HG03571 (cell line): Measurements from ENCODE around the gene GGT7.
"Not testable (repeated sequence)": the region's sequence is repeated elsewhere in the genome, so short reads cannot be mapped to it uniquely, and the experiment has no call there.

ENCODE experiments used
- ATAC-seq: cut with Tn5 transposase; IDR thresholded peaks from one replicate; pipeline ENCODE4 v1.9.1; 2021; ENCODE audit not compliant: unreplicated experiment

Gene GGT7

GRCh38 chr20:34883087-34883688, 10.5 kb upstream of the GGT7 start:
- no peak for ATAC-seq

GRCh38 chr20:34881689-34882088, 9.0 kb upstream of the GGT7 start:
- ATAC-seq = no peak

- not testable (repeated sequence) for ATAC-seq
Observed at GRCh38 chr20:34880971-34881370, 8.3 kb upstream of the GGT7 start.

GRCh38 chr20:34880215-34880850, 7.7 kb upstream of the GGT7 start:
- ATAC-seq = no peak

GRCh38 chr20:34876406-34877282, 4.0 kb upstream of the GGT7 start, which contains the start of gene ACSS2:
TSS of gene ACSS2 (plus strand) at chr20:34876612. CDS start at chr20:34876646, 34 bp downstream.
- peak; percentile 60 for ATAC-seq

- peak; percentile 59 for ATAC-seq
Observed at GRCh38 chr20:34875642-34876405, 3.2 kb upstream of the GGT7 start.

- no peak for ATAC-seq
Observed at GRCh38 chr20:34874094-34874654, 1.5 kb upstream of the GGT7 start.

GRCh38 chr20:34873583-34874093, 982 bp upstream of the GGT7 start:
- no peak for ATAC-seq

GRCh38 chr20:34871966-34872621, 562 bp downstream of the GGT7 start:
- ATAC-seq = no peak

- ATAC-seq = no peak
Observed at GRCh38 chr20:34871320-34871926, 1.2 kb downstream of the GGT7 start.

GRCh38 chr20:34864216-34864615, 8.4 kb downstream of the GGT7 start:
- ATAC-seq = no peak

GRCh38 chr20:34863421-34863965, 9.2 kb downstream of the GGT7 start:
- ATAC-seq = no peak

- ATAC-seq = no peak
Observed at GRCh38 chr20:34862724-34863123, 9.9 kb downstream of the GGT7 start.

GRCh38 chr20:34861386-34862084, 11.1 kb downstream of the GGT7 start:
- no peak for ATAC-seq

- ATAC-seq = no peak
Observed at GRCh38 chr20:34859826-34860545, 12.7 kb downstream of the GGT7 start.

GRCh38 chr20:34859367-34859766, 13.3 kb downstream of the GGT7 start:
- no peak for ATAC-seq

- no peak for ATAC-seq
Observed at GRCh38 chr20:34852298-34852697, 20.4 kb downstream of the GGT7 start.

GRCh38 chr20:34850969-34851368, 21.7 kb downstream of the GGT7 start:
- ATAC-seq = no peak
